Activated naive CD4-positive, alpha-beta T cell (primary cell): Measurements from ENCODE around the gene SNAP47.

Experiments
- DNase-seq, 4 experiments: peaks; one replicate each; lab custom pipeline; 2025; lab: John Stamatoyannopoulos, UW

SNAP47 gene

DNA sequence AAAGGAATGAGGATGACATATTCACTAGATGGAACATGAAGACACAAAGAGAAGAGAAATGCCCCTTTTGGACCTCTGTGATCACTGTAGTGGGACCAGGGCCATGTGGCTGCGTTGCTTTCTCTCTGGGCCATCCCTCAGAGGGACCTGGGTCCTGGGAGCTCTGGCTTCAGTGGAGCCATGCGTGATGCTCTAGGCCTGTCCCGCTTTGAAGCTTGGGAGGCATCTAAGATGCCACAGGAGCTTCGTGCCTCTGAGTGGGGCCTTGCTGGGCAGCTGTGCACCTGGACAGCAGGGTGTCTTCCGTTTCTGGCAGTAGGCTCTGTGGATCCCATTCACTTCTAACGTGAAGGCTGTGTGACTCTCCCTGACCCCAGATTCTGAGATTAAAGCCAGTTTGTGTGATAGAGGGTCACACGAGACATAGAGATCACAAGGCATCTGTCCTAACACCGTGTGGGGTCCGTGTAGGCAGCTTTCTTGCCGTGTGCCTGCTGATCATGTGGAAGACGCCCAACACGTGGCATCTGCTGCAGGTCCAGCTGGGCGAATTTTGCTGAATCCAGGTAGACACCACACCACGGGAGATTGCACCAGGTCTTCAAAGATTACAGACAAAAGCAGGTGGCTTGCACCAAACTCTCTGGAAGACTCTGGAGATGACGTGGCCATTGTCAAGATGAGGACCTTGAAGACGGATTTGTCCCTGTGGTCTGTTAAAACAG lies 63.0 kb downstream of the SNAP47 start:
- no peak for DNase-seq

DNA sequence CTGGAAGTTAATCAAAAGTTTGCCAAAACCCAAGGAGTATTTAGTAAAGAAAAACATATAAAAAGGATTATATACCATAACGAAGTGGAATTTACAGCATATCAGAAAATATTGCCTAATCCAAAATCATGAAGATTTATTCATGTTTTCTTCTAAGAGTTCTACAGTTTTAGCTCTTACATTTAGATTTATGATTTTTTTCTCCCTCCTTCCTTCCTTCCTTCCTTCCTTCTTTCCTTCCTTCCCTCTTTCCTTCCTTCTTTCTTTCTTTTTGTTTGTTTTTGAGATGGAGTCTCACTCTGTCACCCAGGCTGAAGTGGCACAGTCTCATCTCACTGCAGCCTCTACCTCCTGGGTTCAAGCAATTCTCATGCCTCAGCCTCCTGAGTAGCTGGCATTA lies 64.5 kb downstream of the SNAP47 start:
- DNase-seq, result no peak

GRCh38 chr1:227803933-227804332 lies 68.7 kb downstream of the SNAP47 start:
- DNase-seq, result no peak

GRCh38 chr1:227805606-227806197 lies 70.5 kb downstream of the SNAP47 start:
- DNase-seq, result no peak

- no peak for DNase-seq
These were observed 73.3 kb downstream of the SNAP47 start for GRCh38 chr1:227808566-227808965.

DNA sequence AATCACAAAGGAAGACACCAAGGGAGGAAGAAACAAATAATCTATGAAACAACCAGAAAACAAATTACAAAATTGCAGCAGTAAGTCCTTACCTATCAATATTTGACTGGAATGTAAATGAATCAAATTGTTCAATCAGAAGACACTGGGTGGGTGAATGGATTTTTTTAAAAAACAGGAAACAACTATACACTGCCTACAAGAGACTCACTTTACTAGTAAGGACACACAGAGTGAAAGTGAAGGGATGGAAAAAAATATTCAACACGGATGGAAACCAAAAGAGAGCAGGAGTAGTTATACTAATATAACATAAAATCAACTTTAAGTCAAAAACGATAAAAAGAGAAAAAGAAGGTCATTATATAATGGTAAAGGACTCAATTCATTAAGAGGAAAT lies 73.8 kb downstream of the SNAP47 start:
- no peak for DNase-seq

DNA sequence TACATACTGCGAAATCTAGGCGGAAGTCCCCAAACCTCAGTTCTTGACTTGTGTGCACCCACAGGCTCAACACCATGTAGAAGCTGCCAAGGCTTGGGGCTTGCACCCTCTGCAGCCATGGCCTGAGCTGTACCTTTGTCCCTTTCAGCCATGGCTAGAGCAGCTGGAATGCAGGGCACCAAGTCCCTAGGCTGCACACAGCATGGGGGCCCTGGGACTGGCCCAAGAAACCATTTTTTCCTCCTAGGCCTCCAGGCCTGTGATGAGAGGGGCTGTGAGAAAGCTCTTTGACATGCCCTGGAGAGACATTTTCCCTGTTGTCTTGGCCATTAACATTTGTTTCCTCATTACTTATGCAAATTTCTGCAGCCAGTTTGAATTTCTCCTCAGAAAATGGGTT lies 78.7 kb downstream of the SNAP47 start:
- no peak for DNase-seq

DNA sequence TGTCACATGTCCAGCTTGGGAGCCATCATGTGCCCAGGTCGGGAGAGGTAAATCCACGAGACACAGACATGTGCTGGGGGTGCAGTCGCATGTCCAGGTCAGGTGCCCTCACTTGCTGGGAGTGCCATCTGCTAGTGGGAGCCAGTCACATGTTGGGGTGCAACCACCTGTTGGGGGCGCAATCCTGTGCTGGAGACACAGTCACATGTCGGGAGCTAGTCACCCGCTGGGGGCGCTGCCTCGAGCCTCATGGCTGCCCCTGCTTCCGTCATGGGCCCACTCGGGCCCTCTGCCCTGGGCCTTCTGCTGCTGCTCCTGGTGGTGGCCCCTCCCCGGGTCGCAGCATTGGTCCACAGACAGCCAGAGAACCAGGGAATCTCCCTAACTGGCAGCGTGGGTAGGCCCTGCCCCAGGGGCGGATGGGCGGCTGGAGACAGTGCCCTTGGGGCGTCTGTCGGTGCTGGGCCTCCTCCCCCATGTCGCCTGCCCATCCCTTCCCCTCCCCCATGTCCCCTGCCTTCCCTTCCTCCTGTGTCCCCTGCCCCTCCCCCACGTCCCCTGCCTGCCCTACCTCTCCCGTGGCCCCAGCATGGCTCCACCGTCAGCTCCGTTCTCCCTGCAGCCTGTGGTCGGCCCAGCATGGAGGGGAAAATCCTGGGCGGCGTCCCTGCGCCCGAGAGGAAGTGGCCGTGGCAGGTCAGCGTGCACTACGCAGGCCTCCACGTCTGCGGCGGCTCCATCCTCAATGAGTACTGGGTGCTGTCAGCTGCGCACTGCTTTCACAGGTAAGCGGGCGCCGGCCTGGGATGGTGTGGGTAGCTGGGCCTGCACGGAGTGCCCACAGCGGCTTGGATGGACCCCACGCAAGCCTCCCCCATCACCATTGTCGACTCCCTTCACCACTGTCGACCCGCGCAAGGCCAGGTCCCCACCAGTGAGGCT lies 80.5 kb downstream of the SNAP47 start, which contains the start of gene PRSS38:
TSS of gene PRSS38 (plus strand) at position 208 of the 942 bp plus-strand sequence. CDS start at position 250, 42 bp downstream.
- no peak for DNase-seq

DNA sequence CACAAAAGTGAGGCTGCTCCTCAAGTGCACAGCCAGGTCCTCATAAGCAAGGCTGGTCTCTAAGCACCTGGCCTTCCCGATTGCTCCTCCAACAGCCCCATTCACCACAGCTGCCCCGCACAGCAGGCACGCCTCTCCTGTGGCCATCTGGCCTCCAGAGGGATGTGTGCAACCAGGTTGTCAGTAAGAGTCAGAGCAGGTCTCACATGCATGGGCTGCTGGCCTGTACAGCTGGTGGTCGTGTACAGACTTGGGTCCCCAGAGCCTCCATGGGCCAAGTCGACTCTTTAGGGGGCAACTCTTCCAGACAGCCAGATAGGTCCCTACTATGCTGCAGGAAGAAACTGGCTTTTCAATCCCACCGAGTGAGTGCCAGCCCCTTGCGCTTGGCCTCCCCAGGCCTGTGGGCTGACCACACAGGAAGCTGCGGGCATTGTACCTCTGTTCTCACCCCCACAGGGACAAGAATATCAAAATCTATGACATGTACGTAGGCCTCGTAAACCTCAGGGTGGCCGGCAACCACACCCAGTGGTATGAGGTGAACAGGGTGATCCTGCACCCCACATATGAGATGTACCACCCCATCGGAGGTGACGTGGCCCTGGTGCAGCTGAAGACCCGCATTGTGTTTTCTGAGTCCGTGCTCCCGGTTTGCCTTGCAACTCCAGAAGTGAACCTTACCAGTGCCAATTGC lies 81.7 kb downstream of the SNAP47 start:
- DNase-seq, result no peak

DNA sequence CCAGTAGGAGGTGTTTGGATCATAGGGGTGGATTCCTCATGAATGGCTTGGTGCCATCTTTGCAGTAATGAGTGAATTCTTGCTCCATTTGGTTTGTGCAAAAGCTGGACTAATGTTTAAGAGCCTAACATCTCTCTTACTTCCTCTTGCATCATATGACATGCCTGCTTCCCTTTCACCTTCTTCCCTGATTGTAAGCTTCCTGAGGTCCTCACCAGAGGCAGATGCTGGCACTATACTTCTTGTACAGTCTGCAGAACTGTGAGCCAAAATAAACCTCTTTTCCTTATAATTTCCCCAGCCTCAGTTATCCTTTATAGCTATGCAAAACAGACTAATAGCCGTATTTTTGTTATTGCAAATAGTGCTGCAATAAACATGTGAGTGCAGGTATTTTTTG lies 88.3 kb downstream of the SNAP47 start:
- DNase-seq, result no peak

GRCh38 chr1:227824204-227824603 lies 89.0 kb downstream of the SNAP47 start:
- DNase-seq, result no peak

GRCh38 chr1:227828786-227829185 lies 93.6 kb downstream of the SNAP47 start:
- no peak for DNase-seq
